Common myeloid progenitor, CD34-positive (primary cell): Measurements from ENCODE around the gene ZBTB40.

Source experiments
- CTCF ChIA-PET: fragments of 350-600 bp; sonication (Branson Sonifier 250); formaldehyde crosslinking; loops from one replicate; lab custom pipeline; 2021; ENCODE audit warnings: antibody characterized with exemption; lab: Charles Lee
- POLR2A ChIA-PET: fragments of 350-600 bp; sonication (Branson Sonifier 250); formaldehyde crosslinking; loops from one replicate; lab custom pipeline; 2021; ENCODE audit warnings: antibody characterized with exemption; lab: Charles Lee
- DNase-seq, 3 donors: peaks; one replicate each; pipeline versions ENCODE4 v3.0.0 to v3.0.0-alpha.2; 2013
- H3K27ac ChIP-seq, 2 experiments: 1 replicate in 1 of 2; 2 replicates in 1 of 2; pipeline ENCODE4 v1.7.0; 2013; ENCODE audit warnings: inconsistent platforms in 2 of 2, low read length in 2 of 2, mild to moderate bottlenecking in 2 of 2, low read depth in 1 of 2, moderate library complexity in 1 of 2; ENCODE audit not compliant: severe bottlenecking in 2 of 2, insufficient read depth in 1 of 2, poor library complexity in 1 of 2
- H3K27me3 ChIP-seq, 5 experiments: replicated peaks in 2 of 5; 1 replicate in 3 of 5; 2 replicates in 2 of 5; pipeline versions ENCODE4 v1.6.1 to v1.7.0; 2013; ENCODE audit warnings: low read length in 4 of 5, mild to moderate bottlenecking in 2 of 5, moderate library complexity in 2 of 5, inconsistent platforms in 1 of 5; ENCODE audit not compliant: insufficient read depth in 5 of 5, control insufficient read depth in 4 of 5
- H3K36me3 ChIP-seq, 4 experiments: 1 replicate in 2 of 4; 2 replicates in 2 of 4; pipeline versions ENCODE4 v1.6.1 to v1.7.0; 2013; ENCODE audit warnings: low read length in 3 of 4, control low read depth in 1 of 4, mild to moderate bottlenecking in 1 of 4; ENCODE audit not compliant: control insufficient read depth in 4 of 4, insufficient read depth in 4 of 4
- H3K4me1 ChIP-seq, 4 experiments: 1 replicate in 3 of 4; 2 replicates in 1 of 4; pipeline versions ENCODE4 v1.6.1 to v1.7.1; 2013; ENCODE audit warnings: low read length in 3 of 4, mild to moderate bottlenecking in 3 of 4, control low read depth in 1 of 4, inconsistent platforms in 1 of 4, moderate library complexity in 1 of 4; ENCODE audit not compliant: control insufficient read depth in 4 of 4, insufficient read depth in 4 of 4; ENCODE audit errors: control extremely low read depth in 1 of 4
- H3K4me3 ChIP-seq, 7 experiments: 1 replicate in 4 of 7; 2 replicates in 3 of 7; pipeline versions ENCODE4 v1.5.1 to v1.7.0; 2013; ENCODE audit warnings: mild to moderate bottlenecking in 7 of 7, low read length in 6 of 7, moderate library complexity in 6 of 7, inconsistent platforms in 2 of 7, low read depth in 2 of 7, control low read depth in 1 of 7; ENCODE audit not compliant: insufficient read depth in 4 of 7, control insufficient read depth in 1 of 7; ENCODE audit errors: extremely low read depth in 1 of 7
- H3K9me3 ChIP-seq, 5 experiments: 1 replicate in 4 of 5; 2 replicates in 1 of 5; pipeline versions ENCODE4 v1.6.1 to v1.7.1; 2013; ENCODE audit warnings: low read length in 4 of 5, mild to moderate bottlenecking in 2 of 5, inconsistent platforms in 1 of 5, low read depth in 1 of 5, moderate library complexity in 1 of 5; ENCODE audit not compliant: control insufficient read depth in 4 of 5, insufficient read depth in 2 of 5; ENCODE audit errors: control extremely low read depth in 1 of 5
- WGBS: methylation state at CpG from one replicate; pipeline ENCODE4 v1.1.5; 2013; ENCODE audit not compliant: insufficient coverage; 5-methylcytosine and 5-hydroxymethylcytosine counted together

ZBTB40 gene

GRCh38 chr1:22454476-22455056 lies 2.9 kb downstream of the ZBTB40 start:
- POLR2A ChIA-PET = no interaction called here
- CTCF ChIA-PET = interaction anchor here (0.9 kb wide), 1 partner anchor 33 kb away, joined by 3 read pairs; no protein-coding TSS in a partner anchor
- no peak for DNase-seq

GRCh38 chr1:22457345-22457744 lies 5.7 kb downstream of the ZBTB40 start:
- CTCF ChIA-PET = no interaction called here

More at GRCh38 chr1:22454476-22455056, 2.9 kb downstream of the ZBTB40 start:
- H3K9me3 ChIP-seq = no peaks in the 10 kb centered on the region
- no peak overlapping the region for H3K4me3 ChIP-seq
- H3K36me3 ChIP-seq = peaks cover 0 to 8% (median 0%) of the 10 kb centered on the region in 4 experiments
- WGBS = 97% methylated on average over 3 of the region's 4 CpGs
- no peaks in the 10 kb centered on the region for H3K27me3 ChIP-seq
- peaks cover 5 to 11% (median 8%) of the 10 kb centered on the region in 4 experiments for H3K4me1 ChIP-seq
- no peak overlapping the region for H3K27ac ChIP-seq

GRCh38 chr1:22457836-22458235 lies 6.2 kb downstream of the ZBTB40 start:
- Histone ChIP-seq H3K27me3 (no peaks in the 10 kb centered on the region), H3K36me3 (peaks cover 0 to 8% (median 0%) of the 10 kb centered on the region in 4 experiments), H3K4me3 (no peak overlapping the region), H3K27ac (no peak overlapping the region), H3K4me1 (peaks cover 3 to 14% (median 6%) of the 10 kb centered on the region in 4 experiments), H3K9me3 (no peaks in the 10 kb centered on the region)
- POLR2A ChIA-PET = no interaction called here
- CTCF ChIA-PET = no interaction called here
- no peak for DNase-seq

More at GRCh38 chr1:22457345-22457744, 5.7 kb downstream of the ZBTB40 start:
- H3K27me3 ChIP-seq = no peaks in the 10 kb centered on the region
- H3K36me3 ChIP-seq = peaks cover 0 to 8% (median 0%) of the 10 kb centered on the region in 4 experiments
- peaks cover 5 to 19% (median 10%) of the 10 kb centered on the region in 4 experiments for H3K4me1 ChIP-seq
- 94% methylated on average over 2 of the region's 3 CpGs for WGBS
- H3K27ac ChIP-seq = no peak overlapping the region
- H3K9me3 ChIP-seq = no peaks in the 10 kb centered on the region
- no peak overlapping the region for H3K4me3 ChIP-seq
- no peak for DNase-seq
- POLR2A ChIA-PET = no interaction called here

- Histone ChIP-seq H3K9me3 (peaks cover 0 to 12% (median 10%) of the 10 kb centered on the region in 5 experiments), H3K36me3 (peaks cover 0 to 8% (median 0%) of the 10 kb centered on the region in 4 experiments), H3K27me3 (no peaks in the 10 kb centered on the region), H3K4me1 (peaks cover 0 to 9% (median 1%) of the 10 kb centered on the region in 4 experiments), H3K4me3 (no peak overlapping the region), H3K27ac (no peak overlapping the region)
- POLR2A ChIA-PET = no interaction called here
- no CpG with 5 or more reads among the region's 3 CpGs for WGBS
- CTCF ChIA-PET = interaction anchor here (1.7 kb wide), 1 partner anchor 13 kb away, joined by 4 read pairs; no protein-coding TSS in a partner anchor
- DNase-seq = no peak
These were observed 9.4 kb downstream of the ZBTB40 start for GRCh38 chr1:22461100-22461499.

- no peak for DNase-seq
- Histone ChIP-seq H3K4me1 (peaks cover 0 to 9% (median 1%) of the 10 kb centered on the region in 4 experiments), H3K27me3 (no peaks in the 10 kb centered on the region), H3K9me3 (peaks cover 0 to 12% (median 10%) of the 10 kb centered on the region in 5 experiments), H3K36me3 (peaks cover 0 to 8% (median 0%) of the 10 kb centered on the region in 4 experiments), H3K4me3 (no peak overlapping the region), H3K27ac (no peak overlapping the region)
- CTCF ChIA-PET = interaction anchor here (1.6 to 1.7 kb wide), 2 partner anchors 13 to 25 kb away, joined by 3 to 4 read pairs; no protein-coding TSS in a partner anchor
- POLR2A ChIA-PET = no interaction called here
- 94% methylated on average over 3 of the region's 6 CpGs for WGBS
These were observed 10.3 kb downstream of the ZBTB40 start for GRCh38 chr1:22461678-22462527.

- H3K27ac ChIP-seq = no peak overlapping the region
- CTCF ChIA-PET = interaction anchor here (0.6 to 1.6 kb wide), 2 partner anchors 12 to 24 kb away, joined by 3 read pairs; no protein-coding TSS in a partner anchor
- no peaks in the 10 kb centered on the region for H3K27me3 ChIP-seq
- H3K4me1 ChIP-seq = peaks cover 0 to 9% (median 1%) of the 10 kb centered on the region in 4 experiments
- WGBS = no CpG with 5 or more reads among the region's 4 CpGs
- H3K36me3 ChIP-seq = peaks cover 0 to 5% (median 0%) of the 10 kb centered on the region in 4 experiments
- peaks cover 0 to 12% (median 10%) of the 10 kb centered on the region in 5 experiments for H3K9me3 ChIP-seq
- POLR2A ChIA-PET = no interaction called here
- H3K4me3 ChIP-seq = no peak overlapping the region
- no peak for DNase-seq
These were observed 11.3 kb downstream of the ZBTB40 start for GRCh38 chr1:22462928-22463327.
